Keratinocyte (primary cell): Measurements from ENCODE around the gene CHRNB4.

Experiments used
- EZH2 ChIP-seq: IDR thresholded peaks from one replicate; pipeline ENCODE4 v1.6.1; 2012; ENCODE audit warnings: inconsistent platforms, mild to moderate bottlenecking, low read length, moderate library complexity
- TF ChIP-seq, protein P1 (sequence below), 3 experiments: IDR thresholded peaks in 1 of 3; conservative IDR thresholded peaks in 1 of 3; optimal IDR thresholded peaks in 1 of 3; 2 replicates in 2 of 3; 3 replicates in 1 of 3; pipeline versions ENCODE3 to v1.5.1; 2011; ENCODE audit warnings: low read length in 3 of 3, mild to moderate bottlenecking in 3 of 3, moderate library complexity in 2 of 3, control low read depth in 1 of 3, inconsistent platforms in 1 of 3; ENCODE audit not compliant: insufficient read depth in 2 of 3; ENCODE audit errors: extremely low read depth in 1 of 3

DNA sequence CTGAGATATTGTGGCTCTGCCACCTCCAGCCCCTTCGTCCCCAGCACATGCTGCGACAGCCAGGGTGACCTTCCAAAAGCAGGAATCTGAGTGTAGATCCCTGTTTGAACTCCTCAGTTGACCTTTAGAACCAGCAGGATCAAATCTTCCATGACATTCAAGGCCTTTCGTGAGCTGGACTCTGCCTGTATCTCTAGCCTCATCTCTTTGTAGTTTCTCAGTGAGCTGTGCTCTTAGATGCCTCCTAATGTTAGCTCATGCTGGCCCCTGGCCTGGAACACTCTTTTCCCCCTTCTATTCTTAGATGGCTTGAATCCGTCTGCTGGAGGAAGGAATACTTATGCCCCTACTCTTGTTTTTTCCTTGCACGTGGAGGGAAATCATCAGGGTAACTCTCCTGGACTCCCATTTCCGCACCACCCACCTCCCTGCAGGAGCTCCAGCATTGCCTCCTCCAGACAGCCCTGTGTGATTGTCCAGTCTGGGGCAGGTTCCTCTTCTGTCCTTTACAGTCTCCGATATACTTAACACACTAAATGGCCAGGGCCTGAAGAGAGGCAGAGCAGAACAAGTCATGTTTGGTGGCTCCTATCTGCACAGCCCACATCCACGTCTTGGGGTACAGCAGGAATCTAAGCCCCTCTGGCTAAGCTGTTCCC, 26.7 kb upstream of the CHRNB4 start:
- TF ChIP-seq, protein P1, sequence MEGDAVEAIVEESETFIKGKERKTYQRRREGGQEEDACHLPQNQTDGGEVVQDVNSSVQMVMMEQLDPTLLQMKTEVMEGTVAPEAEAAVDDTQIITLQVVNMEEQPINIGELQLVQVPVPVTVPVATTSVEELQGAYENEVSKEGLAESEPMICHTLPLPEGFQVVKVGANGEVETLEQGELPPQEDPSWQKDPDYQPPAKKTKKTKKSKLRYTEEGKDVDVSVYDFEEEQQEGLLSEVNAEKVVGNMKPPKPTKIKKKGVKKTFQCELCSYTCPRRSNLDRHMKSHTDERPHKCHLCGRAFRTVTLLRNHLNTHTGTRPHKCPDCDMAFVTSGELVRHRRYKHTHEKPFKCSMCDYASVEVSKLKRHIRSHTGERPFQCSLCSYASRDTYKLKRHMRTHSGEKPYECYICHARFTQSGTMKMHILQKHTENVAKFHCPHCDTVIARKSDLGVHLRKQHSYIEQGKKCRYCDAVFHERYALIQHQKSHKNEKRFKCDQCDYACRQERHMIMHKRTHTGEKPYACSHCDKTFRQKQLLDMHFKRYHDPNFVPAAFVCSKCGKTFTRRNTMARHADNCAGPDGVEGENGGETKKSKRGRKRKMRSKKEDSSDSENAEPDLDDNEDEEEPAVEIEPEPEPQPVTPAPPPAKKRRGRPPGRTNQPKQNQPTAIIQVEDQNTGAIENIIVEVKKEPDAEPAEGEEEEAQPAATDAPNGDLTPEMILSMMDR (optimal IDR thresholded peaks at IDR 0.05 in 1 of 3, IDR thresholded peaks at IDR 0.05 in 1 of 3, conservative IDR thresholded peaks at IDR 0.05 in 1 of 3; ENCODE audit: extremely low read depth in 1 of 3, insufficient read depth in 2 of 3, low read length in 3 of 3): no peak
- TF ChIP-seq EZH2: no peak
